NCI-H748 (cell line): ENCODE measurements around the gene PUS7L.

ENCODE experiments used
- DNase-seq: peaks from one replicate; lab custom pipeline; 2025; ENCODE audit not compliant: unreplicated experiment; lab: John Stamatoyannopoulos, UW

Gene PUS7L

GRCh38 chr12:43675048-43675904 lies 83.3 kb downstream of the PUS7L start:
- DNase-seq: no peak

- no peak for DNase-seq
Observed at GRCh38 chr12:43669373-43669772, 89.2 kb downstream of the PUS7L start.
